ENCODE data around the gene ATP13A3. TPM values are rescaled to one million over a fixed set of nuclear protein-coding genes. Genes with fewer than 3 reads are reported as not detected.

ATP13A3 gene
- total and polyA plus RNA-seq, 10 of the 15 experiments (the other 5 are each of a cell fraction or from before 2014, with no cell fraction given), result 14.0 to 108 (median 69.5) TPM

DNA sequence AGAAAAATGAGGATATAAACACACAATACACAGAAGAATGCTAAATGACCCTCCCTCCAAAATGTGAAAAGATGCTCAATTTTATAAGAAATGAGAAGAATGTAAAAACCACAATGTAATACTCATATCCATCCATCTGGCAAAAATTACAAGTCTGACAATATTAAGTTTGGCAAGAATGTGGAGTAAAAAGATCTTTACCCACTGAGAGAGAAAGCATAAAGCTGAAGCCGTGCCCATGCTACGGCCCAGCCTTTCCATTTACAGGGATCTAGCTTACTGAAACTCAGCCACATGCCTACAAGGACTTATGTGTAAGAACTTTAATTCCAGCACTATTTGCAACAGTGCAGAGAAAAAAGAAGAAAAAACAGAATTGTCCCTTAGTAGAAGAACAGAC, 42.9 kb downstream of the ATP13A3 start (continued):
- TF ChIP-seq, protein P1, sequence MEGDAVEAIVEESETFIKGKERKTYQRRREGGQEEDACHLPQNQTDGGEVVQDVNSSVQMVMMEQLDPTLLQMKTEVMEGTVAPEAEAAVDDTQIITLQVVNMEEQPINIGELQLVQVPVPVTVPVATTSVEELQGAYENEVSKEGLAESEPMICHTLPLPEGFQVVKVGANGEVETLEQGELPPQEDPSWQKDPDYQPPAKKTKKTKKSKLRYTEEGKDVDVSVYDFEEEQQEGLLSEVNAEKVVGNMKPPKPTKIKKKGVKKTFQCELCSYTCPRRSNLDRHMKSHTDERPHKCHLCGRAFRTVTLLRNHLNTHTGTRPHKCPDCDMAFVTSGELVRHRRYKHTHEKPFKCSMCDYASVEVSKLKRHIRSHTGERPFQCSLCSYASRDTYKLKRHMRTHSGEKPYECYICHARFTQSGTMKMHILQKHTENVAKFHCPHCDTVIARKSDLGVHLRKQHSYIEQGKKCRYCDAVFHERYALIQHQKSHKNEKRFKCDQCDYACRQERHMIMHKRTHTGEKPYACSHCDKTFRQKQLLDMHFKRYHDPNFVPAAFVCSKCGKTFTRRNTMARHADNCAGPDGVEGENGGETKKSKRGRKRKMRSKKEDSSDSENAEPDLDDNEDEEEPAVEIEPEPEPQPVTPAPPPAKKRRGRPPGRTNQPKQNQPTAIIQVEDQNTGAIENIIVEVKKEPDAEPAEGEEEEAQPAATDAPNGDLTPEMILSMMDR (IDR thresholded peaks at IDR 0.05 in 2 of 3, conservative IDR thresholded peaks at IDR 0.05 in 1 of 3; ENCODE audit: control insufficient read depth in 2 of 3, extremely low read depth in 1 of 3, insufficient read depth in 1 of 3, low read depth in 3 of 3, low read length in 3 of 3), result no peak
- no peak for TF ChIP-seq HDGF (IDR thresholded peaks at IDR 0.05)

DNA sequence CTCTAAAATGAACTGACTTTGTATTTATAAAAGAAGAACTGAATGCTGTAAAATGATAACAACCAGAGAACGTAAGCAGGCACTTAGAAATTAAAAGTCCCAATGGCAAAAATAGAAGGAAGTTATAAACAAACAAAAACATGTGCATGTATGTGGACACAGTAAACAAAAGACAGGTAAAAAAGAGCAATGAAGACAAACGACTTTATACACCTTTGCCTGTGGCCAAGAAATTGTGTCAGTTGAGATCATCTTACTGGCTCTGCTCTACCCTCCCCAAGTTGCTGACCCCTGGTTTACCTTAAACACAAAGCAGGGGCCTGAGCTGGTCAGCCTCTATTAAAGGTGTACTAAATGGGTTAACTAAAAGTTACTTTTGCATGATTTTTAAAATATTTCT, 46.0 kb downstream of the ATP13A3 start:
- Histone ChIP-seq H3K4me2 (ENCODE audit: control insufficient read depth, insufficient read depth) (no peak overlapping the region), H3K9ac (ENCODE audit: control insufficient read depth, insufficient read depth, low read length) (no peak overlapping the region), H4K20me1 (ENCODE audit: control insufficient read depth, insufficient read depth) (no peaks in the 10 kb centered on the region), H3K4me1 (ENCODE audit: control insufficient read depth, insufficient read depth, low read length) (no peaks in the 10 kb centered on the region), H3K27me3 (replicated peaks in 1 of 2; ENCODE audit: control insufficient read depth in 2 of 2, insufficient read depth in 2 of 2, low read length in 1 of 2) (no peaks in the 10 kb centered on the region), H3K4me3 (no peak overlapping the region), H3K9me3 (replicated peaks; ENCODE audit: control insufficient read depth, insufficient read depth, low read length) (no peaks in the 10 kb centered on the region), H3K27ac (ENCODE audit: control insufficient read depth, insufficient read depth) (no peak overlapping the region), H3K36me3 (ENCODE audit: control insufficient read depth in 2 of 2, insufficient read depth in 2 of 2, low read length in 1 of 2) (peaks cover 5 to 36% of the 10 kb centered on the region in 2 experiments; a peak in 3 of 4 replicates), H3K79me2 (ENCODE audit: control insufficient read depth, insufficient read depth, low read length) (no peaks in the 10 kb centered on the region), H2AFZ (ENCODE audit: control insufficient read depth, low read depth, low read length) (no peak overlapping the region)
- no TSS peak for BruUV-seq (replicated peaks)
- intact Hi-C loops (cut with micrococcal nuclease; ENCODE audit: unreplicated experiment), result no loop called here
- DNase-seq (ENCODE audit: low read depth, low spot score) (no peak), FAIRE-seq (no peak), ATAC-seq (no peak)
- SMC1A ChIA-PET (ENCODE audit: uncharacterized antibody, unreplicated experiment), result interaction anchor here (0.9 to 1.9 kb wide), 3 partner anchors 10 to 84 kb away, joined by 4 to 7 read pairs (median 4); no protein-coding TSS in a partner anchor
- TF ChIP-seq SMARCA5 (IDR thresholded peaks at IDR 0.05) (no peak), JUNB (IDR thresholded peaks at IDR 0.05) (no peak), POLR2AphosphoS2 (IDR thresholded peaks at IDR 0.05; ENCODE audit: low read depth, low read length) (no peak), RELA (IDR thresholded peaks at IDR 0.05; ENCODE audit: borderline replicate concordance, partially characterized antibody) (no peak), SUPT20H (IDR thresholded peaks at IDR 0.05; ENCODE audit: borderline replicate concordance, control insufficient read depth, low read depth, low read length) (no peak), BMI1 (IDR thresholded peaks at IDR 0.05; ENCODE audit: borderline replicate concordance) (no peak), SREBF2 (IDR thresholded peaks at IDR 0.05; ENCODE audit: low read length) (no peak)
- TF ChIP-seq, protein P2, sequence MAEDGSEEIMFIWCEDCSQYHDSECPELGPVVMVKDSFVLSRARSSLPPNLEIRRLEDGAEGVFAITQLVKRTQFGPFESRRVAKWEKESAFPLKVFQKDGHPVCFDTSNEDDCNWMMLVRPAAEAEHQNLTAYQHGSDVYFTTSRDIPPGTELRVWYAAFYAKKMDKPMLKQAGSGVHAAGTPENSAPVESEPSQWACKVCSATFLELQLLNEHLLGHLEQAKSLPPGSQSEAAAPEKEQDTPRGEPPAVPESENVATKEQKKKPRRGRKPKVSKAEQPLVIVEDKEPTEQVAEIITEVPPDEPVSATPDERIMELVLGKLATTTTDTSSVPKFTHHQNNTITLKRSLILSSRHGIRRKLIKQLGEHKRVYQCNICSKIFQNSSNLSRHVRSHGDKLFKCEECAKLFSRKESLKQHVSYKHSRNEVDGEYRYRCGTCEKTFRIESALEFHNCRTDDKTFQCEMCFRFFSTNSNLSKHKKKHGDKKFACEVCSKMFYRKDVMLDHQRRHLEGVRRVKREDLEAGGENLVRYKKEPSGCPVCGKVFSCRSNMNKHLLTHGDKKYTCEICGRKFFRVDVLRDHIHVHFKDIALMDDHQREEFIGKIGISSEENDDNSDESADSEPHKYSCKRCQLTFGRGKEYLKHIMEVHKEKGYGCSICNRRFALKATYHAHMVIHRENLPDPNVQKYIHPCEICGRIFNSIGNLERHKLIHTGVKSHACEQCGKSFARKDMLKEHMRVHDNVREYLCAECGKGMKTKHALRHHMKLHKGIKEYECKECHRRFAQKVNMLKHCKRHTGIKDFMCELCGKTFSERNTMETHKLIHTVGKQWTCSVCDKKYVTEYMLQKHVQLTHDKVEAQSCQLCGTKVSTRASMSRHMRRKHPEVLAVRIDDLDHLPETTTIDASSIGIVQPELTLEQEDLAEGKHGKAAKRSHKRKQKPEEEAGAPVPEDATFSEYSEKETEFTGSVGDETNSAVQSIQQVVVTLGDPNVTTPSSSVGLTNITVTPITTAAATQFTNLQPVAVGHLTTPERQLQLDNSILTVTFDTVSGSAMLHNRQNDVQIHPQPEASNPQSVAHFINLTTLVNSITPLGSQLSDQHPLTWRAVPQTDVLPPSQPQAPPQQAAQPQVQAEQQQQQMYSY (CRISPR knock-in tag; IDR thresholded peaks at IDR 0.05), result no peak
- TF ChIP-seq, protein P3, sequence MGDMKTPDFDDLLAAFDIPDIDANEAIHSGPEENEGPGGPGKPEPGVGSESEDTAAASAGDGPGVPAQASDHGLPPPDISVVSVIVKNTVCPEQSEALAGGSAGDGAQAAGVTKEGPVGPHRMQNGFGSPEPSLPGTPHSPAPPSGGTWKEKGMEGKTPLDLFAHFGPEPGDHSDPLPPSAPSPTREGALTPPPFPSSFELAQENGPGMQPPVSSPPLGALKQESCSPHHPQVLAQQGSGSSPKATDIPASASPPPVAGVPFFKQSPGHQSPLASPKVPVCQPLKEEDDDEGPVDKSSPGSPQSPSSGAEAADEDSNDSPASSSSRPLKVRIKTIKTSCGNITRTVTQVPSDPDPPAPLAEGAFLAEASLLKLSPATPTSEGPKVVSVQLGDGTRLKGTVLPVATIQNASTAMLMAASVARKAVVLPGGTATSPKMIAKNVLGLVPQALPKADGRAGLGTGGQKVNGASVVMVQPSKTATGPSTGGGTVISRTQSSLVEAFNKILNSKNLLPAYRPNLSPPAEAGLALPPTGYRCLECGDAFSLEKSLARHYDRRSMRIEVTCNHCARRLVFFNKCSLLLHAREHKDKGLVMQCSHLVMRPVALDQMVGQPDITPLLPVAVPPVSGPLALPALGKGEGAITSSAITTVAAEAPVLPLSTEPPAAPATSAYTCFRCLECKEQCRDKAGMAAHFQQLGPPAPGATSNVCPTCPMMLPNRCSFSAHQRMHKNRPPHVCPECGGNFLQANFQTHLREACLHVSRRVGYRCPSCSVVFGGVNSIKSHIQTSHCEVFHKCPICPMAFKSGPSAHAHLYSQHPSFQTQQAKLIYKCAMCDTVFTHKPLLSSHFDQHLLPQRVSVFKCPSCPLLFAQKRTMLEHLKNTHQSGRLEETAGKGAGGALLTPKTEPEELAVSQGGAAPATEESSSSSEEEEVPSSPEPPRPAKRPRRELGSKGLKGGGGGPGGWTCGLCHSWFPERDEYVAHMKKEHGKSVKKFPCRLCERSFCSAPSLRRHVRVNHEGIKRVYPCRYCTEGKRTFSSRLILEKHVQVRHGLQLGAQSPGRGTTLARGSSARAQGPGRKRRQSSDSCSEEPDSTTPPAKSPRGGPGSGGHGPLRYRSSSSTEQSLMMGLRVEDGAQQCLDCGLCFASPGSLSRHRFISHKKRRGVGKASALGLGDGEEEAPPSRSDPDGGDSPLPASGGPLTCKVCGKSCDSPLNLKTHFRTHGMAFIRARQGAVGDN (IDR thresholded peaks at IDR 0.05), result no peak
- in situ Hi-C loops (cut with MboI), result no loop called here
- 48% methylated on average over 2 of the region's 2 CpGs for WGBS (ENCODE audit: insufficient coverage, insufficient replicate concordance, low lambda C conversion rate, missing lambda C conversion rate)
- POLR2A ChIA-PET, result interaction anchor here (0.6 kb wide), 1 partner anchor 1977 kb away, joined by 3 read pairs; no protein-coding TSS in a partner anchor
- RAD21 ChIA-PET (ENCODE audit: unreplicated experiment), result no interaction called here
- CTCF ChIA-PET, result interaction anchor here (1.0 kb wide), 1 partner anchor 12 kb away, joined by 3 read pairs; no protein-coding TSS in a partner anchor
